K562 (cell line): ENCODE data around the gene PARD3B. TPM values are rescaled to one million over a fixed set of nuclear protein-coding genes. Genes with fewer than 3 reads are reported as not detected.

Source experiments
- ATAC-seq: fragments of 200-7000 bp; cut with Tn5 transposase; 3 replicates; pipeline ENCODE4 v1.9.1; 2020; ENCODE audit warnings: moderate library complexity
- BruUV-seq: library from RNA; stranded (reverse); fragments of 400-500 nt; replicated peaks from 2 replicates; lab custom pipeline; 2021; lab: Mats Ljungman, UMichigan
- CTCF ChIA-PET: fragments of 300-600 bp; formaldehyde crosslinking; extraction: SDS; loops from one replicate; lab custom pipeline; 2021; ENCODE audit warnings: low intra/inter-chr PET ratio; lab: Yijun Ruan, JAX
- POLR2A ChIA-PET: fragments of 300-600, 350-650 bp; sonication (Branson Sonifier 250); formaldehyde crosslinking; extraction: SDS; loops from one replicate; lab custom pipeline; 2021; ENCODE audit warnings: antibody characterized with exemption, inconsistent platforms; lab: Yijun Ruan, JAX
- DNase-seq, 4 experiments: peaks; one replicate each; pipeline versions ENCODE4 v3.0.0 to v3.0.0-alpha.2; 2011 to 2018; ENCODE audit warnings: low spot score in 3 of 4, mixed read lengths in 3 of 4; ENCODE audit errors: extremely low read depth in 1 of 4
- FAIRE-seq: peaks from 2 replicates; lab custom pipeline; 2011; peaks lifted over from hg19 to GRCh38; lab: Jason Lieb, UNC
- H2AFZ ChIP-seq: 2 replicates; pipeline ENCODE4 v1.6.0; 2011; ENCODE audit warnings: low read depth, low read length, control low read depth, inconsistent platforms
- H3K27ac ChIP-seq: fragments of 200-600 bp; 3 replicates; pipeline ENCODE4 v1.8.0; 2011; ENCODE audit warnings: low read depth, mild to moderate bottlenecking, control low read depth, inconsistent platforms, low read length, moderate library complexity, mixed read lengths; ENCODE audit errors: extremely low read depth
- H3K27me3 ChIP-seq, 2 experiments: fragments of 300-600 bp in 1 of 2; 2 replicates in 1 of 2; 3 replicates in 1 of 2; pipeline versions ENCODE4 v1.6.0 to v1.8.0; 2011; ENCODE audit warnings: inconsistent platforms in 2 of 2, low read length in 2 of 2, mild to moderate bottlenecking in 1 of 2, mixed read lengths in 1 of 2, moderate library complexity in 1 of 2; ENCODE audit not compliant: control insufficient read depth in 2 of 2, insufficient read depth in 2 of 2
- H3K36me3 ChIP-seq: fragments of 300-600 bp; 3 replicates; pipeline ENCODE4 v1.8.0; 2011; ENCODE audit warnings: mild to moderate bottlenecking, low read length, inconsistent platforms; ENCODE audit not compliant: control insufficient read depth, insufficient read depth
- H3K4me1 ChIP-seq, 2 experiments: fragments of 200-600 bp in 1 of 2; replicated peaks in 1 of 2; 2 replicates in 1 of 2; 3 replicates in 1 of 2; pipeline versions ENCODE4 v1.5.1 to v1.8.0; 2011; ENCODE audit warnings: inconsistent platforms in 2 of 2, low read length in 2 of 2, mild to moderate bottlenecking in 1 of 2, mixed read lengths in 1 of 2, moderate library complexity in 1 of 2; ENCODE audit not compliant: control insufficient read depth in 2 of 2, insufficient read depth in 2 of 2
- H3K4me2 ChIP-seq: 2 replicates; pipeline ENCODE4 v1.6.1; 2011; ENCODE audit warnings: low read length, control low read depth, inconsistent platforms, mixed read lengths; ENCODE audit not compliant: insufficient read depth
- H3K4me3 ChIP-seq: fragments of 200-600 bp; sonication (generic), shearing (Covaris generic); 2 replicates; pipeline ENCODE4 v1.5.1; 2016; ENCODE audit warnings: control low read depth, inconsistent platforms
- H3K79me2 ChIP-seq: fragments of 200-600 bp; 3 replicates; pipeline ENCODE4 v1.8.0; 2011; ENCODE audit warnings: low read length, inconsistent platforms; ENCODE audit not compliant: control insufficient read depth, insufficient read depth
- H3K9ac ChIP-seq, 2 experiments: 2 replicates each; pipeline versions ENCODE4 v1.6.0 to v1.6.1; 2011; ENCODE audit warnings: low read depth in 2 of 2, low read length in 2 of 2, control low read depth in 1 of 2, inconsistent platforms in 1 of 2, mild to moderate bottlenecking in 1 of 2, mixed read lengths in 1 of 2; ENCODE audit not compliant: insufficient read depth in 1 of 2
- H3K9me1 ChIP-seq: one replicate; pipeline ENCODE4 v1.6.0; 2011; ENCODE audit warnings: inconsistent platforms, mild to moderate bottlenecking, low read length, moderate library complexity; ENCODE audit not compliant: control insufficient read depth, insufficient read depth
- H3K9me3 ChIP-seq: replicated peaks from 2 replicates; pipeline ENCODE4 v1.5.1; 2011; ENCODE audit warnings: low read depth, low read length, inconsistent platforms; ENCODE audit not compliant: control insufficient read depth, insufficient read depth
- H4K20me1 ChIP-seq: replicated peaks from 2 replicates; pipeline ENCODE4 v1.6.1; 2011; ENCODE audit warnings: low read length, inconsistent platforms, mixed read lengths; ENCODE audit not compliant: control insufficient read depth, insufficient read depth
- ATF3 ChIP-seq, 2 experiments: fragments of 450-650 bp in 1 of 2; sonication (generic) in 1 of 2; formaldehyde crosslinking in 1 of 2; IDR thresholded peaks in 1 of 2; conservative IDR thresholded peaks in 1 of 2; 2 replicates each; pipeline versions ENCODE4 v1.6.1 to v1.8.1; 2016 to 2023; ENCODE audit warnings: mild to moderate bottlenecking in 2 of 2, moderate library complexity in 2 of 2, inconsistent platforms in 1 of 2, missing genetic modification reagents in 1 of 2
- CGGBP1 ChIP-seq: fragments of 250-450 bp; sonication (Bioruptor Pico); IDR thresholded peaks from 2 replicates; pipeline ENCODE4 v1.9.0; 2021; ENCODE audit warnings: mild to moderate bottlenecking
- CSDE1 ChIP-seq, 2 experiments: fragments of 450-650 bp; IDR thresholded peaks; 2 replicates each; pipeline ENCODE4 v1.6.1; 2016; ENCODE audit warnings: mild to moderate bottlenecking in 1 of 2
- FOXM1 ChIP-seq, 2 experiments: fragments of 450-650 bp in 1 of 2; sonication (generic) in 1 of 2; formaldehyde crosslinking in 1 of 2; IDR thresholded peaks; 2 replicates each; pipeline versions ENCODE4 v1.6.1 to v1.9.0; 2017 to 2022; ENCODE audit warnings: low read depth in 2 of 2, mild to moderate bottlenecking in 2 of 2, missing genetic modification reagents in 1 of 2, moderate library complexity in 1 of 2
- KLF1 ChIP-seq: fragments of 450-650 bp; IDR thresholded peaks from 2 replicates; pipeline ENCODE4 v1.6.1; 2016; ENCODE audit warnings: missing genetic modification characterization, missing compliant biosample characterization
- MYNN ChIP-seq, 2 experiments: sonication (generic); formaldehyde crosslinking in 1 of 2; IDR thresholded peaks; 2 replicates each; pipeline versions ENCODE4 v1.5.0 to v1.6.1; 2016 to 2020; ENCODE audit warnings: antibody characterized with exemption in 1 of 2, missing genetic modification reagents in 1 of 2
- PTRF ChIP-seq: fragments of 450-650 bp; IDR thresholded peaks from 2 replicates; pipeline ENCODE4 v1.6.1; 2016; ENCODE audit warnings: mild to moderate bottlenecking, missing genetic modification characterization, missing compliant biosample characterization
- RFX5 ChIP-seq: IDR thresholded peaks from 2 replicates; pipeline ENCODE4 v1.6.1; 2011; ENCODE audit warnings: low read depth, mild to moderate bottlenecking, improper control_type of control experiment, low read length
- TAF7 ChIP-seq: fragments of 450-650 bp; IDR thresholded peaks from 2 replicates; pipeline ENCODE4 v1.6.1; 2016; ENCODE audit warnings: missing genetic modification characterization, missing compliant biosample characterization
- ZNF12 ChIP-seq: sonication (generic); formaldehyde crosslinking; IDR thresholded peaks from 2 replicates; pipeline ENCODE4 v1.4.0; 2020; ENCODE audit warnings: mild to moderate bottlenecking, missing genetic modification reagents
- ZNF124 ChIP-seq: sonication (generic); formaldehyde crosslinking; IDR thresholded peaks from 2 replicates; pipeline ENCODE4 v1.8.1; 2022; ENCODE audit warnings: missing genetic modification reagents
- ZNF324 ChIP-seq: fragments of 250-450 bp; sonication (Bioruptor Pico); IDR thresholded peaks from 2 replicates; pipeline ENCODE4 v1.4.0; 2020; ENCODE audit warnings: mild to moderate bottlenecking
- ZNF561 ChIP-seq: fragments of 450-650 bp; formaldehyde crosslinking; conservative IDR thresholded peaks from 2 replicates; pipeline ENCODE4 v1.4.0; 2020; ENCODE audit warnings: mild to moderate bottlenecking, moderate library complexity
- WGBS: fragments of 100-300 bp; shearing (Covaris generic); methylation state at CpG from one replicate; pipeline ENCODE4 v1.1.6; 2016; ENCODE audit warnings: low coverage, mixed read lengths; ENCODE audit not compliant: insufficient coverage; ENCODE audit errors: missing lambda C conversion rate; 5-methylcytosine and 5-hydroxymethylcytosine counted together
- in situ Hi-C: fragments of 300-500 bp; cut with MboI; formaldehyde crosslinking; loops from 4 replicates; pipeline ENCODE4 v1.15.0; 2018; ENCODE audit warnings: inconsistent platforms, mixed read lengths
- intact Hi-C: fragments of 100-400 bp; cut with micrococcal nuclease; formaldehyde crosslinking; loops from 2 replicates; pipeline ENCODE4 v1.14.2; 2022
- polyA plus RNA-seq, 8 experiments: library from polyadenylated mRNA; depleted of rRNA in 4 of 8; stranded (reverse) in 5 of 8; unstranded in 3 of 8; fragments of >200 nt; fragmentation: Nextera tagmentation in 2 of 8; fragmentation: Illumina TruSeq in 1 of 8; extraction: Ambion mirVana in 2 of 8; extraction: Trizol in 1 of 8; gene quantifications; 2 replicates each; pipeline versions ENCODE4 v1.2.1 to v1.2.3, GENCODE V29; 2011 to 2014; ENCODE audit warnings: inconsistent platforms in 1 of 8, missing spikeins in 1 of 8
- total RNA-seq, 7 experiments: library from RNA; depleted of rRNA in 6 of 7; stranded (reverse); fragments of >200 nt in 6 of 7; fragmentation: Illumina TruSeq in 2 of 7; extraction: Trizol in 2 of 7; gene quantifications; 2 replicates each; pipeline versions ENCODE4 v1.2.1 to v1.2.3, GENCODE V29; 2011 to 2021; ENCODE audit warnings: low replicate concordance in 1 of 7
- TF ChIP-seq, protein P1 (sequence below): fragments of 450-650 bp; formaldehyde crosslinking; IDR thresholded peaks from 2 replicates; pipeline ENCODE4 v1.4.0; 2022; ENCODE audit warnings: mild to moderate bottlenecking, moderate library complexity
- TF ChIP-seq, protein P2 (sequence below): IDR thresholded peaks from 2 replicates; pipeline ENCODE4 v1.6.1; 2014; ENCODE audit warnings: antibody characterized with exemption

The PARD3B gene
- total and polyA plus RNA-seq, 9 of the 15 experiments (the other 6 are each of a cell fraction or from before 2014, with no cell fraction given): 0.15 to 3.0 (median 1.1) TPM

- H3K4me1 ChIP-seq: peaks cover 0 to 15% of the 10 kb centered on the region in 2 experiments; a peak in 2 of 5 replicates
- no peaks in the 10 kb centered on the region for H4K20me1 ChIP-seq
- no peaks in the 10 kb centered on the region for H3K27me3 ChIP-seq
- no peaks in the 10 kb centered on the region for H3K9me3 ChIP-seq
- intact Hi-C loops: loop anchor here (10.0 kb wide), 1 partner anchor 108 kb away; no protein-coding TSS in a partner anchor
- no peak overlapping the region for H2AFZ ChIP-seq
- H3K4me3 ChIP-seq: no peak overlapping the region
- H3K4me2 ChIP-seq: no peak overlapping the region
- DNase-seq: no peak
- 66% methylated on average over 5 of the region's 5 CpGs for WGBS
- no peak for FAIRE-seq
- H3K79me2 ChIP-seq: no peaks in the 10 kb centered on the region
- in situ Hi-C loops: no loop called here
- BruUV-seq: no TSS peak
- CTCF ChIA-PET: no interaction called here
- no peaks in the 10 kb centered on the region for H3K9me1 ChIP-seq
- ATAC-seq: no peak
- no peak overlapping the region for H3K9ac ChIP-seq
- H3K36me3 ChIP-seq: no peaks in the 10 kb centered on the region
- TF ChIP-seq ZNF561 (no peak), ATF3 (IDR thresholded peaks at IDR 0.05) (no peak), ATF3 (CRISPR knock-in tag; conservative IDR thresholded peaks at IDR 0.05) (no peak), CGGBP1 (CRISPR knock-in tag) (no peak), ZNF12 (CRISPR knock-in tag) (no peak), ZNF124 (CRISPR knock-in tag) (no peak), KLF1 (tag) (no peak), FOXM1 (IDR thresholded peaks at IDR 0.05; ENCODE audit: low read depth) (no peak), FOXM1 (CRISPR knock-in tag; IDR thresholded peaks at IDR 0.05; ENCODE audit: low read depth) (no peak), CSDE1 (IDR thresholded peaks at IDR 0.05) (no peak), RFX5 (no peak), ZNF324 (CRISPR knock-in tag) (no peak), MYNN (IDR thresholded peaks at IDR 0.05) (no peak), MYNN (CRISPR knock-in tag; IDR thresholded peaks at IDR 0.05) (no peak), PTRF (tag) (no peak), TAF7 (tag) (no peak)
- TF ChIP-seq, protein P1, sequence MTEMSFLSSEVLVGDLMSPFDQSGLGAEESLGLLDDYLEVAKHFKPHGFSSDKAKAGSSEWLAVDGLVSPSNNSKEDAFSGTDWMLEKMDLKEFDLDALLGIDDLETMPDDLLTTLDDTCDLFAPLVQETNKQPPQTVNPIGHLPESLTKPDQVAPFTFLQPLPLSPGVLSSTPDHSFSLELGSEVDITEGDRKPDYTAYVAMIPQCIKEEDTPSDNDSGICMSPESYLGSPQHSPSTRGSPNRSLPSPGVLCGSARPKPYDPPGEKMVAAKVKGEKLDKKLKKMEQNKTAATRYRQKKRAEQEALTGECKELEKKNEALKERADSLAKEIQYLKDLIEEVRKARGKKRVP (CRISPR knock-in tag): no peak
- TF ChIP-seq, protein P2, sequence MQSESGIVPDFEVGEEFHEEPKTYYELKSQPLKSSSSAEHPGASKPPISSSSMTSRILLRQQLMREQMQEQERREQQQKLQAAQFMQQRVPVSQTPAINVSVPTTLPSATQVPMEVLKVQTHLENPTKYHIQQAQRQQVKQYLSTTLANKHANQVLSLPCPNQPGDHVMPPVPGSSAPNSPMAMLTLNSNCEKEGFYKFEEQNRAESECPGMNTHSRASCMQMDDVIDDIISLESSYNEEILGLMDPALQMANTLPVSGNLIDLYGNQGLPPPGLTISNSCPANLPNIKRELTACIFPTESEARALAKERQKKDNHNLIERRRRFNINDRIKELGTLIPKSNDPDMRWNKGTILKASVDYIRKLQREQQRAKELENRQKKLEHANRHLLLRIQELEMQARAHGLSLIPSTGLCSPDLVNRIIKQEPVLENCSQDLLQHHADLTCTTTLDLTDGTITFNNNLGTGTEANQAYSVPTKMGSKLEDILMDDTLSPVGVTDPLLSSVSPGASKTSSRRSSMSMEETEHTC: no peak
- POLR2A ChIA-PET: no interaction called here
- no peak overlapping the region for H3K27ac ChIP-seq
These were observed 477.6 kb downstream of the PARD3B start for GRCh38 chr2:205022841-205023240.
